GM21515 (cell line): Measurements from ENCODE around the gene CPSF2.

Experiments
- ATAC-seq: cut with Tn5 transposase; IDR thresholded peaks from one replicate; pipeline ENCODE4 v1.9.1; 2021; ENCODE audit not compliant: unreplicated experiment

Gene CPSF2

DNA sequence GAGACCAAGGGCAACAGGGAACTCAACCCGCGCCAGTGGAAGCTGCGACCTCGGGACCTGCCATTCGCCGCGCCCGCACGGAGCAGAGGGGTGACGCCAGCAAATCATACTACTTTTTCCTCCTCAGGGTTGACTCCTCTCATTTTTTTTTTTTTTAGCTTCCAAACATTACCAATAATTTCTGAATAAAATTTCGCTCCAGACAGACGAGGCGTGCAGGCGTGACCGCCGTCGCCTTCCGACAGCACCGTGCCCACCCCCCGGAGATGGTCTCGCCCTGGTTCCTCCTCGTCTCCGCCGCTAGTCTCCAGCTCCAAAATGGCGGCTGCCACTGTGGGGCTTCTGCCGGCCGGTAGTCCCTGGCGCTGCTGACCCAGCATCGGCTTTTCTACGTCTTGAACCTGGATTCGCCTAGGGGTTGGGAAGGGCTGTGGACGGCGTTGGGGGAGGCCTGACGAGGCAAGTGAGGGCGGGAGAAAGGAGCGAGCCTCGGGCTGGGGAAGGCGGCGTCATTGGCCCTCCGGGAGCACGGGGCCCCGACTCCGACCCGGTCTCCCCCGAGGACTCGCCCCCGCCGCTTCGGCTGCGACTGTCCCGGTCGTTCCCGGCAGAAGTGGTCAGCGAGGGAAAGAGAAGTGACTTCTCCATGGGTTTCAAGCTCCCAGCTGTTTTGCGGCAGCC, at the start of gene CPSF2, which contains the start of gene NDUFB1:
CPSF2 (plus strand) TSS at position 300 of the 681 bp plus-strand sequence. CDS start 9,016 bp downstream, outside the sequence.
NDUFB1 (minus strand) TSS at position 37 of the 681 bp plus-strand sequence. CDS start 4,069 bp downstream, outside the sequence.
- peak; percentile 85 for ATAC-seq

DNA sequence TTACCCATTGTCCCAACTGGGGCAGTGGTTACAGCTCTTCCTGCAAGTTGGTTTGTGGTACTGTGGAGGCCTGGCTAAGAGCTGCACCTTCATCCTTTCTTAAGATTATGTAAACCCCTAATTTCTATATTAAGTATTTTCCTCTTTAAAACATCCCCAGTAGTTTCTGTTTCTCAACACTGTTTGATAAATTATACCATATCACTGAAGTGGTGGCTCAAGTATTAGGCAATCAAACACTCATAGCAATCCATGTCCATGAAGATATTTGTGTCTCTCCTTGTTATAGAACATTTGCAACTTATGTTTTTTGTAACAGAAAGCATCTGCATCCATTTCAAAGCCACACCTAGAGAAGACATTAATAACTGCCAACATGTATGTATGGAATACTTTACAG, 47.2 kb upstream of the CPSF2 start:
- no peak for ATAC-seq

DNA sequence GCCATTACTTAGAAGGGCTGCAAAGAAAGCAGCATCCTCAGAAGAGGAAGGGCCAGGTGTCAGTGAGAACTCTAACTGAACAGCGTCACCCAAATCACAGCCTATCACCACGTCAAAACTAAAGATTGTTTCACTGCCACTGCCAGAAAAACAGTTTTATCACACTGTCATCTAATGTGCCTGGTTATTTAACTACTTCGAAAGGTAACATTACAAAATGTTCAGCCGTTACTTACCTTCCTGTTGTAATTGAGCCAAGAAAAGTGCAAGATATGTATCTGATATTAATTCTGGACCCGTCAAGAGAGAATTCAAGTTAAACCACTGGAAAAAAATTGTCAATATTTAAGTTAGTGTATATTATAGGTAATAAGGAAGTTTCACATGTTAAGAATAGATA, 33.3 kb upstream of the CPSF2 start:
- ATAC-seq, result no peak

DNA sequence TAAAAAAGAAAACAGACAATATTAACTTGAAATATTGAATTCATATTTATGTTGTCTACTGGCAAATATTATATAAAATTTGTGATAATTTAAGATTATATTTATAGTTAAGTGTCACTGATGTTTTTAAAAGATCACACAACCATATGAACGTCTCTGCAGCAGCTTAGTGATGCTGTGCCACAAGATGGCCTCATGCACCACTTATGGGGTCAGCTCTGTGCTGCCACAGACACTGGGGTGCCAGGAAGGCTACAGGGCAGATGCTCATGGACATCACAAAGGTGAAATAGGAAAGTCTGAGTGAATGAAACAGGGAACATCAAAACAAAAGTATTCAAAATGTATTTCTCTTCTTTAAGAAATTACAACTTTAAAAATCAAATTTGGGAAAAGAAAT, 28.4 kb upstream of the CPSF2 start:
- ATAC-seq, result no peak

DNA sequence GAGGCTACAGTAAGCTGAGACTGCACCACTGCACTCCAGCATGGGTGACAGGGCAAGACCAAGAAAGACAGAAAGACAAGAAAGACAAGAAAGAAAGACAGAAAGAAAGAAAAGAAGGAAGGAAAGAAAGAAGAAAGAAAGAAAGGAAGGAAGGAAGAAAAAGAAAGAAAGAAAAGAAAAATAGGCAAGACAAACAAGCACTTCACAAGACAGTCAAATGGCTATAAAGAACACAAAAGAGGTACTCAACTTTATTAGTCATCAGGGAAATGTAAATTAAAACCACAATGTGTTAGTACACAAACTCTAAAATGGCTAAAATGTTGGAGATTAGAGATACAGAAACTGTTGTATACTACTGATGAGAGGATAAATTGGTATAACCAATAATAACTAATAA, 22.0 kb upstream of the CPSF2 start:
- no peak for ATAC-seq

DNA sequence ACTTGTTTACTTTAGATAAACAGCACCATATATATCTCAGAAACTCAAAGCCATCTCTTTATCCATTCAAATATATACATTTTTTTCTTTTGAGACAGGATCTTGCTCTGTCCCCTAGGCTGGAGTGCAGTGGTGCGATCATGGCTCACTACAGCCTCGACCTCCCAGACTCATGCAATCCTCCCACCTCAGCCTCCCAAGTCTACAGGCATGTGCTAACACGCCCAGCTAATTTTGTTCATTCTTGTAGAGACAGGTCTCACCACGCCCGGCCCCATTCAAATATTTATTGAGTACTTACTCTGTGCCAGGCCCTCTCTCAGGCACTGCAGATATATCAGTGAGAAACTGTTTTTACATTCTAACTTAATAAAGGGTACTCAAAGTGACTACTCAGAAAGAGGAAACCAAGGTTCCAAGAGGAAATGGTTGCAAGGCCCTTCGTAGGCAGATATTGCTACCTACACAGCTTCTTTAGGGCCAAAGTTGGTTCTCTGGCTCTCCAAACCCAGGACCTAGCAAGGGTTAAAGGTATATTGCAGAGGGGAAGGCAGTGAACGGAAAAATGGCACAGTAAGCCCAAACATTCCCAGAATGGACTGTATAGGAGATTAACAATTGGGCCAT, 18.3 kb upstream of the CPSF2 start:
- no peak for ATAC-seq

DNA sequence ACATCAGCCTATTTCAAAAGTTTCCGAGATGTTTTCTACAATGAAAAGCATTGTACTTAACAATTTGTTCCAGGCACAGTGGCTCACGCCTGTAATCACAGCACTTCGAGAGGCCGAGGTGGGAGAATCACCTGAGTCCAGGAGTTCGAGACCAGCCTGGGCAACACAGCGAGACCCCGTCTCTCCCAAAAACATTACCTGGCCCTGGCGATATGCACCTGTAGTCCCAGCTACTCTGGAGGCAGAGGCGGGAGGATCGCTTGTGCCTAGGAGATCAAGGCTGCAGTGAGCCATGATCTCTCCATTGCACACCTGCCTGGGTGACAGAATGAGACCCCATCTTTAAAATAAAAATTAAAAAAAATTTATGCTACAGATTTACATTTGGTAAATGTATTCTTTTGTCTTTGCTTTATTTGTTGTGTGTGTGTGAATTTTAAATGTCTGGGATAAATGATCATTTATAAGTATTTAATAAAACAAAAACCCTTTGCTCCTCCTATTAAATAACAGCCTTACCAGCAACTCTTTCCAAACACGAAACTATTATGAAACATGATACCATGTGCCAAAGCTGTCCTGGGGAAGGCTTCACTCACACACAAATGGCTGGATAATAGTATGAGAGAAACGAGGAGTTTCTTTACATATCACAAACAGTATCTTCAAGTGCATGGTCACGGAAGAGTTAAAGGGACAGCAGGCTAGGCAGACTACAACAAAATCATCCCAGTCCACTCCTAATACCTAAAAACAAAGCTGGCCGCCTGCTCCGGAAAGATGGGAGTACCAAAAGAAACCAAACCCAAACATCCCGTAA, 16.5 kb upstream of the CPSF2 start:
- ATAC-seq, result no peak

DNA sequence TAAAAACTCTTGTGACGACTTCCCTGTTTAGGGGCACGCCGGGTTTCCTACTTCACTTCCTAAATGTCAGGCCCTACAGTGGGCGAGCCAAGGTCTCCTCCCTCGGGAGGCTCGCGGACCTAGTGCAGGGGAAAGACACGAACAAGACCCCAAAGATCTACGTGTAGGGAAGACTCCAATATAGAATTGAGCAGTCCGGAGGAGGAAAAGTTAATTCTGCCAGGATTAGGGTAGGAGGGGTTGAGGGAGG, 16.0 kb upstream of the CPSF2 start:
- peak; percentile 21 for ATAC-seq

DNA sequence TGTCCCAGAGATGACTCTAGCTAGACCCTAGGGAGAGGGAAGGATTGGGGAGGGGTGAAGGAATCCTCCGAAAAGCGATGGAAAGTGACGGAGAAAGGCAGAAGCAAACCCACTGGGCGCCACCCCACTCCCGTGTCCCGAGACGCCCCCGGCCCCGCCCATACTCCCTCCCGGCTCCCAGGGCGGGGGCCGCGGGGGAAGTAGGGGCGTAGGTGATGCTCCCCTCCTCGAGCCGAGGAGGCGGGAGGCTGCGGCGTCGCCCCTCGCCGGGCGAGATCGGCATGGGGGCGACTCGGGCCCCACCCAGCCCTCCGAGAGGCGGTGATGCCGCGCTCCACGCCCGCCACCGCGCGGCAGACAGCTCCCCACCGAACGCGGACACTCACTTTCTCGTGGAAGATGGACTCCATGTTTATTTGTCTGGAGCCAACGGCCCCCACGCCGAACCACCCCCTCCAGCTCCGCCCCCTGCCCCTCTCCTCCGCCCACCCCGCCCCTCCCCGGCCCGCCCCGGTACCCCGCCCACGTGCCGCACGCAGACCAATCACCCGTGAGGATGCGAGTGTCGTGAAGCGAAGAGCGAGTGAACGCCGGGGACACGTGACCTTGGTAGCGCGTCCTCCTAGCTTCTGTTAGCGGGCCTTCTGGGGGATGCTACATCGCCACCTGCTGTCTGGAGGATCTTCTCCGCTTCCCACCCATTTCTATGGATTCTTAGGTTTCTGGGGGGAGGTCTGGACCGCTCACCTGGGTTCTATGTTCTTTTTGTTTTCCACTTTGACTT, 15.4 kb upstream of the CPSF2 start, which contains the start of gene ATXN3:
ATXN3 (minus strand) TSS at position 440 of the 784 bp plus-strand sequence; CDS start at position 410, 30 bp downstream.
- ATAC-seq, result peak; percentile 87

DNA sequence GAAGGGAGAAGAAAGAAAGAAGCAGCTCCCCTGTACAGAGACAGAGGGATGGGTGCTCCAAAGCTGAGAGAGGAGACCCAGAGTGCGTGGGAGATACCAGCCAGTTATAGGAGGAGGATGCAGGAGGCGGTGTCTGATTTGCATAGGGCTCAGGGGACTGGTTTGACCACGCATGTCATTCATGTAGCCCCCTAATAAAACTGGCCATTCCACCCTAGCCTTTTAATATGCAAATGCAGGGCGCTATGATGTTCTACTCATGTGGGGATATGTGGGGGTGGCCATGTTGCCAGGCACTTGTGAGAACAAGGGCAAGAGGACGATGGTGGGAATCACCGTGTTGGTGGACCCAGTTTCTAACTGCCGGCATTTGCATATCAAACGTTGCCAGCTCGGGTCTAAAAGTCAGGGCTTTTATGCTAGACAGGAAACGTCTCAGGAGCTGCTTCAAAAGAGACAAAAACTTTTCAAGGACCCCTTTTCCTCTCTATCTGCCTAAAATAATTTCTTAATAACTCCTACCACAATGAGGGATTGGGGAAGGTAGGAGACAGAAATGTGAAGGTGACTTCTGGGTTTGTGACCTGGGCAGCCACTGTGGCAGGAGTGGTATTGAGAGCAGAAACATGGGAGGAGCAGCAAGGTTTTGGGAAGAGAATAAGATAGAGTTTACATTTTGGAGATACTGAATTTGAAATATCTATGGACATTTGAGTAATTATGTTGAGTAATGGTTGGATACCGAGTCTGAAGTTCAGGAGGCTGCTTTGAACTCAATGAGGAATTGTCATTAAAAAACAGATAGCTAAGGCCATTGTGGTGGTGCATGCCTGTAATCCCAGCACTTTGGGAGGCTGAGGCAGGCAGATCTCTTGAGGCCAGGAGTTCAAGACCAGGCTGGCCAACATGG, 13.2 kb upstream of the CPSF2 start:
- no peak for ATAC-seq

DNA sequence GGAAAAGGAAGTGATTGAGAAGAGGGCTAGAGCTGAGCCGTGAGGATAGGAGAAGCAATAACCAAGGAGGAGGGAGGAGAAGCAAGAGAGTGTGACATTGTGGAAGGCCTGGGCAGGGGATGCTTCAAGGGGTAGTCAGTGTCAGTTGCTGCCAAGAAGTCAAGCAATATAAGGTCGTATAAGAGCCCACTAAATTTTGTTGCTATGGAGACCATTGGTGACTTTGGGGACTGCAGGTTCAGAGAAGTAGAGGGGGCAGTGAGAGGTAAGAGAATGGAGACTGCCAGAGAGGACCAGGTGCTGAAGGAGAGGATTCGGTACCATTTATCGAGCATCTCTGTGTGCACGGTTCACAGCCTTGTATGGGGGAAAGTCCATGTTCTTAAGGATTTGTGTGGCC, 12.3 kb upstream of the CPSF2 start:
- ATAC-seq, result no peak

DNA sequence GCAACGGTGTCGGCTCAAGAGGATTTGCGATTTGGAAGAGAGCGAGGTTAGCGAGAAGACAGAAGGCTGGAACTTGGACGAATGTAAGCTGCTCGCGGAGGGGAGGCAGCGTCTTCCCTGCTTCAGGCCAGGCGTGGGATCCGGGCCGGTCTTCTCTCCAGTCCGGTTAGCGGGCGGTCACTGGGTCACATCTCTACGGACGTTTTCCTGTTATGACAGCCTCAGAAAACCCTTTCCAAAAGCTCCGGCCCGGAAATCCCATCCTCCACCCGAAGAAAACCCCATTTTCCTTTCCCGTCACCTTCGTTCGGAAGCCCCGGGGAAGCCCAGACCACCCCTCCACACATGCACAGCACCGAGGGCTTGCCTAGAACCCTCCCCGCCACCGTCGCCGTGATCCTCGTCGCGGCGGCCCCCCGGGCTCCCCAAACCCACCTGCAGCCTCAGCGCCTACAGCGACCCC, 531 bp upstream of the CPSF2 start:
- peak; percentile 25 for ATAC-seq

DNA sequence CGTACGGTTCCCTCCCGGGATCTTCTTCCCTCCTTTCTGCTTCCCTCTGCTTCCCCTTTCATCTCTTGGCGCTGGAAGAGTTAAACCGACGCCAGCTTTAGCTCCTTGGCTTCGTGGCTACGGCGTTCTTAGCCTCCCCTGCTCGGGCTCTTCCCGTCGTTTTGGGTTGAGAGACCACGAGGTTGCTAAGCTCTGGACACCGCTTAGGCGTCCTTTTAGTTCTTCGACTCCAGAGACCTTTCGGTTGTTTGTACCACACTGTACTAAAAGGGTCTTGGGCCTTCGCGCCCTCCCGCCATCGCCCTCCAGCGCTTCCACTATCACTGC, 545 bp downstream of the CPSF2 start:
- peak; percentile 10 for ATAC-seq

DNA sequence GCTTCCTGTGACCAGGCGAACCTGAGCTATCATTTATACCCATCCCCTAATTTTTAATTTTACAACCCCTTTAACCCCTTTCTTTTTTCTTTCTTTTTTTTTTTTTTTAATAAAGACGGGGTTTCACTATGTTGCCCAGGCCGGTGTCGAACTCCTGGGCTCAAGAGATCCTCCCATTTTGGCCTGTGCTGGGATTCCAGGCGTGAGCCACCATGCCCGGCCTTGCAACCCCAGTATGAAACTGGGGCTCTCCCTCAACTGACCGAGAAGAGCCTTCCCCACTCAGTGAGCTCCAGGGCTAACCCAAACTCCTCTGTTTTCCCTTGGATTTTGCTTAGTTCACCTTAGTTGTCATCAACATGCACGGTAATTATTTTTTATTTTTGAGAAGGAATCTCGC, 992 bp downstream of the CPSF2 start:
- ATAC-seq, result no peak

DNA sequence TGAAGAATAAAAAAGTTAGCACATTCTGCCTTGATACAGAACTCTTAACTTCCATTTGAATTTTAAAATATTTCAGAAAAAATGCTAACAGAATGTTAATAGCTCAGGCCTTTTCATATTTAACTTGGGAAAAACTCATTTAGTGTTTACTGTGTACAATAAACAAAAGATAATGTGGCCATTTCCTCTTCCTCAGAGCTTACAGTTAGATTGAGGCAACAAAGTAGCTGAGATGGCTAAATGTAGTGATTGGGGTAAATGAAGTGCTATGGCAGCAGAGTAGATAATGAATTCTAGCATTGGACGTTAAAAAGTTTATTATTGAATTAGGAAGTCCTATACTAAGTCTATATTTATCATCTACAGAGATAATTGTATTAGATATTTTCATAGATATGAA, 12.7 kb downstream of the CPSF2 start:
- no peak for ATAC-seq

DNA sequence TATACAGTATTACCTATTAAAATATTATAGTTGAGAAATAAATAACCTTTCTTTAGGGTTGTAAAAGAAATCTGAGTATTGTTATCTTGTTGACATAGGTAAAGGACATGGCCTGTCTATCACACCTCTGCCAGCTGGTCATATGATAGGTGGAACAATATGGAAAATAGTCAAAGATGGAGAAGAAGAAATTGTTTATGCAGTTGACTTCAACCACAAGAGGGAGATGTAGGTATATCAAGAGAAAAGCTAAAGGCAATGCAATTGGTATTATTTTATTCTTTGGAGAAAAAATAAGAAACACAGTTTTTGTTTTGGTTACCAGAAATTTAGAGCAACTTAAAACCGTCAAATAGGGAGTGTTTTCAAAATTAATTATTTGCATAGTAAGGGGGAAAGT, 13.5 kb downstream of the CPSF2 start:
- ATAC-seq, result no peak

DNA sequence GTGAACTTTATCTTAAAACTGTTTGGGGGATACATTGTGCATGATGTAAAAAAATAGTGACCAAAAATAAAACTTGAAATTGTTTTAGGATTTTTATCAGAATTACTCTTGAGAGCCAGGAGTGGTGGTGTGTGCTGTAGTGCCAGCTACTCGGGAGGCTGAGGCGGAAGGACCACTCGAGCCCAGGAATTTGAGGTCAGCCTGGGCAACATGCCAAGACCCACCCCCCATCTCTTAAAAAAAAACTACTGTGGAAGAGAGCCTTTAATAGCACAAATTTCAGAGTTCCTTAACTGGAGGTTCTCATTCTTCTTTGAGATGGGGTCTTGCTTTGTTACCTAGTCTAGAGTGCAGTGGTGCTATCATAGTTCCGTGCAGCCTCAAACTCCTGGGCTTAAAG, 21.5 kb downstream of the CPSF2 start:
- no peak for ATAC-seq

DNA sequence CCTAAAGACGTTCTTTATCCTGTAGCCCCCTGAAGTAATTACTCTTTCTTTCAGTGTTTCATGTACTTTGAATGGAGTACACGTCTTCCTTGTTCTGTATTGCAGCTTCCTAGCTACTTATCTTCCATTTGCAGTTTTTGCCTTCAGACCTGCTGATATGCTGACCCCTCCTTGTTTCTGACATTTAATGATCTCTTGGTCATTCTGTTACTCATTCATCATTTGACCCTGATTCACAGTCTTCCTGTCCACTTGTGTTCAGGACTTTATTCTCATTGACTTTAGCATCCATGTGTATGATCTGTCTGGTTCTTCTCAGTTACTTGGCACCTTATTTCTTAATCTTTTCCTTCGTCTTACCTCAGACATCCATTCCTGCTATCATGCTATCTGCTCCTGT, 22.2 kb downstream of the CPSF2 start:
- ATAC-seq, result no peak

DNA sequence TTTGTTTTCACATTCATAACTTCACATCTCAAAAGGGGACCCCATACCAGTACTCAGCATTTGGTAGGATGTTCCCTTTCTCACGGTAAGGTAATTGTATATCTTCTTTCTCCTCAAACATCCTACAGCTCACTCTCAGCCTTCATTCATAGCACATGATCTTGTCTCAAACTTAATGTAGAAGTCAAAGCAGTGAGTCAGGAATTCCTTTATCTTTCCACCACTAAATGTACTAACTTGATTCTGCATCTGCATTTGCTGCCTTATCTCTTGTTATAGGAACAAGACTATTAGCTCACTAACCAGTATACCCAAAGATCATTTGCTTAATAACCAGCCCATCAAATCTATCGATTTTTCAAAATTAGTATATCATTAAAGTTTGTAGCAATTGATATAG, 22.9 kb downstream of the CPSF2 start:
- ATAC-seq, result no peak

DNA sequence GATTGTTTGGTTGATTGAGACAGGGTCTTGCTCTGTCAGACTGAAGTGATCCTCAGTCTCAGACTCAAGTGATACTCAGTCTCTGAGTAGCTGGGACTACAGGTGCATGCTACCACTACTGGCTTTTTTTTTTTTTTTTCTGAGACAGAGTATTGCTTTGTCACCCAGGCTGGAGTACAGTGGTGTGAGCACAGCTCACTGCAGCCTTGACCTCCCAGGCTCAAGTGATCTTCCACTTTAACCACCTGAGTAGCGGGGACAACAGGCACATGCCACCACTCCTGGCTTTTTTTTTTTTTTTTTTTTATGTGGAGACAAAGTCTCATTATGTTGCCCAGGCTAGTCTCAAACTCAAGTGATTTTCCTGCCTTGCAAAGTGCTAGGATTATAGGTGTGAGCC, 31.8 kb downstream of the CPSF2 start:
- ATAC-seq, result no peak
